ENCODE measurements around the gene SPDYE2.
"Not testable (repeated sequence)": the region's sequence is repeated elsewhere in the genome, so short reads cannot be mapped to it uniquely, and the experiment has no call there.

Gene SPDYE2

GRCh38 chr7:102540604-102541003 lies 10.4 kb upstream of the SPDYE2 start:
- not testable (repeated sequence) for FAIRE-seq

DNA sequence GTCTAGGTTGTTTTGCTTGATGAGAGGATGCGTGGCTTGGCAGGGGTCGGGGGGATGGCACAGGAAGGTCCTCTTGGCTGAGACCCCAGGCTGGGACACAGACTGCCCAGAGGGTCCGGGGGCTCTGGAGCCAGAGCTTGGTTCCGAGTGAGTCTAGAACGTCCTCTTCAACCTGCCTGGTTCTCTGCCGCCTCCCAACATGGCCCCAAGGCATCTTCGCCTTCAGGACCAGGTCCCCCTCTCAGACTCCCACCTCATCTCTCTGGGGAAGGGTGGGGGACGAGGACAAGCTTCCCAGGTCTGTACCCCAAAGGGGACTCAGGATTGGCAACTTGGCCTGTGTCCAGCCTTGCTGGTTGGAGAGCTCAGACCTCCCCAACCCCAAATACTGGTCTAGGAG lies 8.9 kb upstream of the SPDYE2 start:
- not testable (repeated sequence) for FAIRE-seq

GRCh38 chr7:102542771-102543170 lies 8.3 kb upstream of the SPDYE2 start:
- not testable (repeated sequence) for FAIRE-seq

- not testable (repeated sequence) for FAIRE-seq
These were observed 7.4 kb upstream of the SPDYE2 start, which contains the start of gene UPK3BL2 for GRCh38 chr7:102543596-102543995. UPK3BL2 (minus strand) TSS chr7:102543696; CDS start chr7:102543636, 60 bp downstream.

DNA sequence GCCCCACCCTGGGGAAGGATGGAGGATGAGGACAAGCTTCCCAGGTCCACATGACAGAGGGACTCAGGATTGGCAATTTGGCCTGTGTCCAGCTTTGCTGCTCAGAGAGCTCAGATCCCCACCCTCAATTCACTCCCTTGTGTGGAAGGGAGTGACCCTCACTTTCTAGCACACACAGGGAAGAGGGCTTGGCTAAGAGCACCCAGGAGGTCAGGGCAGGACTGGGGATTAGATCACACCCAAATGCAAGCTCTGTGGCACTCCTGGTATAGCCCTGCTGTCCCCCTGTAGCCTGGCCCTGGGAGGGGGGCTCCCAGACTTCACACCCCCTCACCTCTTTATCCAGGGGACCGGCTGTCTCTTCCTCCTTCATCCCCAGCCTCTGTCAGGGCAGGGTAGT lies 6.7 kb upstream of the SPDYE2 start:
- FAIRE-seq, result not testable (repeated sequence)

DNA sequence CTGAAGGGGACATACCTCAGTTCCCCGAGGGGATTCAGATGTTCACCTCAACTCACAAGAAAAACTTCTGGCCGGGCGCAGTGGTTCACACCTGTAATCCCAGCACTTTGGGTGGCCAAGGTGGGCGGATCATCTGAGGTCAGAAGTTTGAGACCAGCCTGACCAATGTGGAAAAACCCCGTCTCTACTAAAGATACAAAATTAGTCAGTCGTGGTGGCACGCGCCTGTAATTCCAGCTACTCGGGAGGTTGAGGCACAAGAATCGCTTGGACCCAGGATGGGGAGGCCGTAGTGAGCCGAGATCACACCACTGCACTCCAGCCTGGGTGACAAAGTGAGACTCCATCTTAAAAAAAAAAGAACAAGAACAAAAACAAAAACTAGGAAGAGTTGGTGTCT lies 5.7 kb upstream of the SPDYE2 start:
- FAIRE-seq, result not testable (repeated sequence)

- not testable (repeated sequence) for FAIRE-seq
These were observed 4.7 kb upstream of the SPDYE2 start for GRCh38 chr7:102546353-102546752.

GRCh38 chr7:102568620-102569019 lies 17.6 kb downstream of the SPDYE2 start:
- FAIRE-seq, result not testable (repeated sequence)

- not testable (repeated sequence) for FAIRE-seq
These were observed 21.5 kb downstream of the SPDYE2 start, which contains the start of gene POLR2J3 for GRCh38 chr7:102572261-102573239. POLR2J3 (minus strand) TSS chr7:102572583; CDS start chr7:102572521, 62 bp downstream.

DNA sequence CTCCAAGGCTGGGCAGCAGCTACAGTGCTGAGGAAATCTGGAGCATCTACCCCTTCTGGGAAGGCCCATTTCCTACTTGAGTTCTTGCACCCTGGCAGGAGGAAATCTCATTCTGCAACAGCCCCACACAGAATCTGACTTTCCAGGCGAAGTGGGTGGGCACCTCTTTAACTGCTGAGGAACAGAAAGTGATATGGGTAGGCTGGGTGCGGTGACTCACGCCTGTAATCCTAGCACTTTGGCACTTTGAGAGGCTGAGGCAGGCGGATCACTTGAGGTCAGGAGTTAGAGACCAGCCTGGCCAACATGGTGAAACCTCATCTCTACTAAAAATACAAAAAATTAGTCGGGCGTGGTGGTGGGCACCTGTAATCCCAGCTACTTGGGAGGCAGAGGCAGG lies 23.6 kb downstream of the SPDYE2 start:
- not testable (repeated sequence) for FAIRE-seq

GRCh38 chr7:102576363-102576762 lies 25.3 kb downstream of the SPDYE2 start:
- not testable (repeated sequence) for FAIRE-seq

GRCh38 chr7:102577315-102578240 lies 26.6 kb downstream of the SPDYE2 start:
- FAIRE-seq, result not testable (repeated sequence)

DNA sequence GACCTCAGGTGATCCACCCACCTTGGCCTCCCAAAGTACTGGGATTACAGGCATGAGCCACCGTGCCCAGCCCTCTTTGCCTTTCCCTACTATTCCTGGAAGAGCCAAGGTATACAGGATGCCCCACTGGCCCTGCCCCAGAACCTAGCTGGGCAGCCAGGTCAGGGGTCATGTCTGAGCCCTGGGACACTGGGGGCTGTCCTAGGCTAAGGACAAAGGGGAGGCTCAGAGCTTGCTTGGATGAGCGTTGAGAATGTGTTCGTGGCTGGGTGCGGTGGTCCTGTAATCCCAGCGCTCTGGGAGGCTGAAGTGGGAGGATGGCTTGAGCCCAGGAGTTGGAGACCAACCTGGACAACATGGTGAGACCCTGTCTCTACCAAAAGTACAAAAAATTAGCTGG lies 27.5 kb downstream of the SPDYE2 start:
- not testable (repeated sequence) for FAIRE-seq

DNA sequence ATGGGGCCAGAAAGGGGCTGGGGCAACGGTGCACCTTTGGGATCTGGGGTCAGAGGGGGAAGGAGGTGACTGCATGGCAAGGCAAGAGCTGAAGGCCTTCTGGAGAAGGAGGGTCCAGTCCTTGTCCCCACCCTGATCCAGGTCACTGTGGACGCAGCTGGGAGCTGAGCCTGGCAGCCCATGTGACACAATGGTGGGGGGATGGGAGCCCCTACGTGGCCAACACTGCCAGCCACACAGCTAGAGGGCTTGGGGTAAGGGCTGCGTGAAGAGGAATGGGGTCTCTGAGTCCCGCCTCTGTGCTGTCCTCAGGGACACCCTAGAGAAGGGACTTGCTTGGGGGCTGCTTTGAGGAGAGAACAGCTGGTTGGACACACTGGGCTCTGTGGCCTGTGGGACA lies 30.7 kb downstream of the SPDYE2 start:
- not testable (repeated sequence) for FAIRE-seq

- not testable (repeated sequence) for FAIRE-seq
These were observed 32.5 kb downstream of the SPDYE2 start for GRCh38 chr7:102583495-102583894.

GRCh38 chr7:102589857-102590256 lies 38.8 kb downstream of the SPDYE2 start:
- FAIRE-seq, result not testable (repeated sequence)

- not testable (repeated sequence) for FAIRE-seq
These were observed 41.5 kb downstream of the SPDYE2 start for GRCh38 chr7:102592477-102593019.

DNA sequence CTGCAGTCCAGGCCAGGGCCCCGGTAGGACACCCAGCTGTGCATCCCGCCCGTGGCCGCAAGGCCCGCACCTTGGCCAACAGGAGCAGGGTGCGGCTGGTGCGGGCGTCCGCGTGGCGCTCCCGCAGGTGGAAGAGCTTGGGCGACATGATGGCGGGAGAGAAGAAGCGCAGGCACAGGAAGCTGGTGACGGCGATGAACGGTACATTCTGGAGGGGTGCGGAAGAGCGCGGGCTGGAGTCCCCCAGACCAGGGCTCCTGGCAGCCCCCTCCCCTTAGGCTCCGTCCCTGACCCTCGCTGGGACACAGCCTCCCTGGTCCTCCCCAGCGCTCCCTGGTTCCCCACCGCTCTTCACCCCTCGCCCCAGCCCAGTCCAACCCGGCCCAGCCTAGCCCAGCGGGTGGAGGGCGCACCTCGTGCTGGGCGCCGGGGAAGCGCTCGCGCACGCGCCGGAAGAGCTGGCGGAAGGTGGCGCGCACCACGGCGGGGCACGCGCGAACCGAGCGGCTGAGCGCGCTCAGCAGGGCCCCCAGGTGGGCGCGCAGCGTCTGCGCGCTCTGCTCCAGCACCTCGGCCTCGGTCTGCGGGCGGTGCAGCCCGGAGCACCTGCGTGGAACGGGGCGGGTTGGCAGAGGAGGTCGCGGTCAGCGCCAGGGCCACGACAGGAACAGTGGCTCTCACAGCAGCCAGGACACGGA lies 42.8 kb downstream of the SPDYE2 start:
- FAIRE-seq, result not testable (repeated sequence)

DNA sequence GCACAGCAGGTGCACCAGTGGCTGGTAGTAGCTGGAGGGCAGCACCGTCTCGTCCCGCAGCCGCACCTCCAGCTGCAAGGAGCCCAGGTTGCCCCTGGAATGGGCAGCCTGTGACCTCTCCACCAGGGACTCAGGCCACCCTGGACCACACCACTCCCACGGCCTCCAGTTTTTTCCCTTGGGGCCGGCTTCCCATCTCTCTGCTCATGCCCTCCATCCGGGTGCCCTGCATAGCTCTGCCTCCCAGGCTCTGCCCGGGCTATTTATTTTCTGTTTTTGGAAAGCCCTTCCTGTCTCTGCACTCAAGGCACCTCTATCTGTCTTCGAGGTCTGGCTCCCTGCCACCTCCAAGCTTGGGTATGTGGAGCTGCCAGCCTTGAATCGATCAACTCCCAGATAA lies 45.0 kb downstream of the SPDYE2 start:
- not testable (repeated sequence) for FAIRE-seq

DNA sequence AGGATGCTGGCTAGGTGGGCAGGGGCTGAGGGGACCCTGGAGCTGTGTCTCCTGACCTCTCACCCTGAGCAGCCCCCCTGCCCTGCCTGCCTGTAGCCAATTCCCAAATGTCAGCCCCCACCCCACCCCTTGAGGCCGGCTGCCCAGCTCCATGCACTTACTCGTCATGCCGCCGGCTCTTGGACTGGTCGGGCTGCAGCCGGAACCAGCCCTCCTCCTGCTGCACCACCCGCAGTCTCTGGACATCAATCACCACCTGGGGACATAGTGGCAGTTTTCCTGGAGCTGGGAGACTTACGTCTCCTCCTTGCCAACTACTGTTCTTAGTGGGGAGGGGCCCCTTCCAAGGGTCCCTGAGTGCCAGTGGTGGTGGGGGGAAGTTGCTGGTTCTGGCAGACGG lies 48.7 kb downstream of the SPDYE2 start:
- FAIRE-seq, result not testable (repeated sequence)

DNA sequence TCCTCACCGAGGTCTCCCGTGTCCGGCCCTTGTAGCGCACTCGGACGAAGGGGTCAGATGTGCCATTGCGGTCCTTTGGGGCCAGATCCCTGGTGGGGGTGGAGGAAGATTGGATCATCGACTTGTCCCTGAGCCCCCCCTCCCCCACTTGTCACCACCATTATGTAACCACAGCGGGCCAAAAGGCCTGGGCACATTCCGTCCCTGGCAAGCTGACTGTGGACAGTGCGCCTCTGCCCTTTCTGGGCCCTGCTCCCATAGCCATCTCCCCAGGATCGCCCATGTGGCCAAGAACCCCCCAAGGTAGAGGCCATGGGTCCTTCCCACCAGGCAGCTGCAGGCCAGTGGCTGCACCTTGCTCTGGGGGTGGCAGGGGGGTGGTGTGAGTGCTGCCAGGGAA lies 51.3 kb downstream of the SPDYE2 start:
- FAIRE-seq, result not testable (repeated sequence)
